K562 (cell line): Measurements from ENCODE around the gene ZBTB46. TPM values are rescaled to one million over a fixed set of nuclear protein-coding genes. Genes with fewer than 3 reads are reported as not detected.

Experiments
- ARID3A ChIP-seq: IDR thresholded peaks from 2 replicates; pipeline ENCODE4 v1.6.1; 2012; ENCODE audit warnings: low read depth, low read length, improper control_type of control experiment, borderline replicate concordance
- ATF1 ChIP-seq, 2 experiments: fragments of 450-650 bp in 1 of 2; IDR thresholded peaks; 2 replicates each; pipeline ENCODE4 v1.6.1; 2016; ENCODE audit warnings: missing compliant biosample characterization in 1 of 2, missing genetic modification characterization in 1 of 2
- CEBPB ChIP-seq: fragments of 450-650 bp; IDR thresholded peaks from 2 replicates; pipeline ENCODE4 v1.6.1; 2016; ENCODE audit warnings: missing genetic modification characterization, missing compliant biosample characterization
- CTBP1 ChIP-seq: fragments of 450-650 bp; IDR thresholded peaks from 2 replicates; pipeline ENCODE4 v1.6.1; 2016; ENCODE audit warnings: borderline replicate concordance
- CTCFL ChIP-seq: IDR thresholded peaks from 2 replicates; pipeline ENCODE4 v1.6.1; 2011; ENCODE audit warnings: borderline replicate concordance, low read depth, mild to moderate bottlenecking, moderate library complexity, low read length; ENCODE audit not compliant: insufficient read depth, poor library complexity, severe bottlenecking
- E2F3 ChIP-seq: fragments of 250-450 bp; sonication (Bioruptor Pico); IDR thresholded peaks from 2 replicates; pipeline ENCODE4 v1.4.0; 2020; ENCODE audit warnings: mild to moderate bottlenecking
- IRF9 ChIP-seq: fragments of 450-650 bp; IDR thresholded peaks from 2 replicates; pipeline ENCODE4 v1.6.1; 2016; ENCODE audit warnings: missing biosample characterization, missing genetic modification characterization
- KDM2B ChIP-seq: fragments of 250-450 bp; sonication (Bioruptor Pico); IDR thresholded peaks from 2 replicates; pipeline ENCODE4 v1.8.0; 2021; ENCODE audit warnings: mild to moderate bottlenecking, moderate library complexity
- MAFG ChIP-seq: fragments of 450-650 bp; conservative IDR thresholded peaks from 2 replicates; pipeline ENCODE4 v1.6.1; 2016; ENCODE audit warnings: missing genetic modification characterization, missing compliant biosample characterization
- NBN ChIP-seq: fragments of 450-650 bp; IDR thresholded peaks from 2 replicates; pipeline ENCODE4 v1.6.1; 2016; ENCODE audit warnings: low read depth, mild to moderate bottlenecking
- OTX1 ChIP-seq: fragments of 450-650 bp; formaldehyde crosslinking; IDR thresholded peaks from 2 replicates; pipeline ENCODE4 v1.4.0; 2022; ENCODE audit warnings: mild to moderate bottlenecking
- POLR2B ChIP-seq: fragments of 450-650 bp; IDR thresholded peaks from 2 replicates; pipeline ENCODE4 v1.6.1; 2018; ENCODE audit warnings: low read depth; ENCODE audit not compliant: partially characterized antibody
- PRMT5 ChIP-seq: sonication (generic); formaldehyde crosslinking; IDR thresholded peaks from 2 replicates; pipeline ENCODE4 v1.5.0; 2020; ENCODE audit warnings: missing genetic modification reagents
- RCOR1 ChIP-seq, 2 experiments: IDR thresholded peaks; 2 replicates each; pipeline ENCODE4 v1.6.1; 2012; ENCODE audit warnings: low read depth in 2 of 2, low read length in 2 of 2, borderline replicate concordance in 1 of 2, improper control_type of control experiment in 1 of 2
- TCF3 ChIP-seq: sonication (generic); formaldehyde crosslinking; IDR thresholded peaks from 2 replicates; pipeline ENCODE4 v1.4.0; 2020; ENCODE audit warnings: mild to moderate bottlenecking, missing genetic modification reagents
- ZFP36 ChIP-seq: fragments of 150-350 bp; IDR thresholded peaks from 2 replicates; pipeline ENCODE4 v1.6.1; 2018; ENCODE audit warnings: low read length, low read depth; ENCODE audit not compliant: partially characterized antibody
- ZNF324 ChIP-seq: fragments of 250-450 bp; sonication (Bioruptor Pico); IDR thresholded peaks from 2 replicates; pipeline ENCODE4 v1.4.0; 2020; ENCODE audit warnings: mild to moderate bottlenecking
- ZNF76 ChIP-seq: fragments of 250-450 bp; sonication (Bioruptor Pico); IDR thresholded peaks from 2 replicates; pipeline ENCODE4 v1.4.0; 2020; ENCODE audit warnings: mild to moderate bottlenecking, moderate library complexity, borderline replicate concordance
- polyA plus RNA-seq, 8 experiments: library from polyadenylated mRNA; depleted of rRNA in 4 of 8; stranded (reverse) in 5 of 8; unstranded in 3 of 8; fragments of >200 nt; fragmentation: Nextera tagmentation in 2 of 8; fragmentation: Illumina TruSeq in 1 of 8; extraction: Ambion mirVana in 2 of 8; extraction: Trizol in 1 of 8; gene quantifications; 2 replicates each; pipeline versions ENCODE4 v1.2.1 to v1.2.3, GENCODE V29; 2011 to 2014; ENCODE audit warnings: inconsistent platforms in 1 of 8, missing spikeins in 1 of 8
- total RNA-seq, 7 experiments: library from RNA; depleted of rRNA in 6 of 7; stranded (reverse); fragments of >200 nt in 6 of 7; fragmentation: Illumina TruSeq in 2 of 7; extraction: Trizol in 2 of 7; gene quantifications; 2 replicates each; pipeline versions ENCODE4 v1.2.1 to v1.2.3, GENCODE V29; 2011 to 2021; ENCODE audit warnings: low replicate concordance in 1 of 7
- TF ChIP-seq, protein P1 (sequence below): sonication (generic); formaldehyde crosslinking; IDR thresholded peaks from 2 replicates; pipeline ENCODE4 v1.4.0; 2020; ENCODE audit warnings: mild to moderate bottlenecking, missing genetic modification reagents
- TF ChIP-seq, protein P2 (sequence below): sonication (generic); formaldehyde crosslinking; IDR thresholded peaks from 2 replicates; pipeline ENCODE4 v1.8.0; 2022; ENCODE audit warnings: mild to moderate bottlenecking, missing genetic modification reagents

The ZBTB46 gene
- total and polyA plus RNA-seq, 9 of the 15 experiments (the other 6 are each of a cell fraction or from before 2014, with no cell fraction given) = 0.29 to 4.1 (median 1.1) TPM

- TF ChIP-seq, protein P1, sequence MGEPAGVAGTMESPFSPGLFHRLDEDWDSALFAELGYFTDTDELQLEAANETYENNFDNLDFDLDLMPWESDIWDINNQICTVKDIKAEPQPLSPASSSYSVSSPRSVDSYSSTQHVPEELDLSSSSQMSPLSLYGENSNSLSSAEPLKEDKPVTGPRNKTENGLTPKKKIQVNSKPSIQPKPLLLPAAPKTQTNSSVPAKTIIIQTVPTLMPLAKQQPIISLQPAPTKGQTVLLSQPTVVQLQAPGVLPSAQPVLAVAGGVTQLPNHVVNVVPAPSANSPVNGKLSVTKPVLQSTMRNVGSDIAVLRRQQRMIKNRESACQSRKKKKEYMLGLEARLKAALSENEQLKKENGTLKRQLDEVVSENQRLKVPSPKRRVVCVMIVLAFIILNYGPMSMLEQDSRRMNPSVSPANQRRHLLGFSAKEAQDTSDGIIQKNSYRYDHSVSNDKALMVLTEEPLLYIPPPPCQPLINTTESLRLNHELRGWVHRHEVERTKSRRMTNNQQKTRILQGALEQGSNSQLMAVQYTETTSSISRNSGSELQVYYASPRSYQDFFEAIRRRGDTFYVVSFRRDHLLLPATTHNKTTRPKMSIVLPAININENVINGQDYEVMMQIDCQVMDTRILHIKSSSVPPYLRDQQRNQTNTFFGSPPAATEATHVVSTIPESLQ (CRISPR knock-in tag) = no peak
- TF ChIP-seq ARID3A (no peak), CTCFL (no peak), MAFG (tag) (no peak), KDM2B (CRISPR knock-in tag) (no peak), ZNF76 (CRISPR knock-in tag) (no peak), IRF9 (tag) (no peak), OTX1 (CRISPR knock-in tag) (no peak), ATF1 (CRISPR knock-in tag; IDR thresholded peaks at IDR 0.05) (no peak), ATF1 (tag; IDR thresholded peaks at IDR 0.05) (peak; percentile 27; the same call in 1 of the 2 replicates), E2F3 (CRISPR knock-in tag) (no peak), TCF3 (no peak), NBN (no peak), POLR2B (no peak), RCOR1 (IDR thresholded peaks at IDR 0.05; ENCODE audit: borderline replicate concordance in 1 of 2, low read depth in 2 of 2, low read length in 2 of 2) (no peak), PRMT5 (CRISPR knock-in tag) (no peak), ZFP36 (no peak), ZNF324 (CRISPR knock-in tag) (no peak), CTBP1 (peak; percentile 43; the same call in 1 of the 2 replicates), CEBPB (tag) (no peak)
- TF ChIP-seq, protein P2, sequence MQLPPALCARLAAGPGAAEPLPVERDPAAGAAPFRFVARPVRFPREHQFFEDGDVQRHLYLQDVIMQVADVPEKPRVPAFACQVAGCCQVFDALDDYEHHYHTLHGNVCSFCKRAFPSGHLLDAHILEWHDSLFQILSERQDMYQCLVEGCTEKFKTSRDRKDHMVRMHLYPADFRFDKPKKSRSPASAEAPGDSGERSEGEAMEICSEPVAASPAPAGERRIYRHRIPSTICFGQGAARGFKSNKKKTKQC (CRISPR knock-in tag) = no peak
Observed at GRCh38 chr20:63835021-63835858, 4.2 kb upstream of the ZBTB46 start (continued).
